Measurements from ENCODE around the gene ITGB3BP.
"Not testable (repeated sequence)": the region's sequence is repeated elsewhere in the genome, so short reads cannot be mapped to it uniquely, and the experiment has no call there.

Gene ITGB3BP

GRCh38 chr1:63501256-63501655, 21.8 kb downstream of the ITGB3BP start:
- no peak for DNase-seq

DNA sequence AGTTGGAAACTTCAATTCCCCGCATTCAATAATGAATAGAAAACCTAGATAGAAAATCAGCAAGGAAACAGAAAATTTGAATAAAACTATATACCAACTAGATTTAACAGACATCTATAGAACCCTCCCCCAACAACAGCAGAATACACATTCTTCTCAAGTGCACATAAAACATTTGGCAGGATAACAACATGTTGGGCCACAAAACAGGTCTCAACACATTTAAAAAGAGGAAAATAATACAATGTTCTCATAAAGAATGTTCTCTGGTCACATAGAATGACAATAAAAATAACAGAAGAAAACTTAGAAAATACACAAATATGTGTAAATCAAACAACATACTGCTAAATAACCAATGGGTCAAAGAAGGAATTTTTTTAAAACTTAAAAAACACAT, 24.9 kb downstream of the ITGB3BP start:
- DNase-seq = no peak

DNA sequence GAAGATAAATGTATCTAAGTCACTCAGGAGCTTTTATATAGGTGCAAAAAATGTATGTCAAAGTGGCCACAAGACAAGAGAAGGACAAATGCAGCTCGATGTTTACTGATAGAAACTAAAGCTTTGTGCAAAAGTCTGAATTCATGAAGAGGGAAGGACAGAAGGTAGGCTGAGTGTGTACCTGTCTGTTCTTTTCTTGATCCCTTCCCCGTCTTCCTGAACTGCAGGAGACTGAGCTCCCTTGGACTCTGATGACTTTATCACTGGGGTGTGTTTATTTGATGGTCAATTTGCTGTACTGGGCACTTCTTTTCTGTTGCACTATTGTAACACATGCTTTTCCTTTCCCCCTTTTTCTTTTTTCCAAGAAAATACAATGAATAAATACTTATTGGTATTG, 25.4 kb downstream of the ITGB3BP start:
- no peak for DNase-seq

DNA sequence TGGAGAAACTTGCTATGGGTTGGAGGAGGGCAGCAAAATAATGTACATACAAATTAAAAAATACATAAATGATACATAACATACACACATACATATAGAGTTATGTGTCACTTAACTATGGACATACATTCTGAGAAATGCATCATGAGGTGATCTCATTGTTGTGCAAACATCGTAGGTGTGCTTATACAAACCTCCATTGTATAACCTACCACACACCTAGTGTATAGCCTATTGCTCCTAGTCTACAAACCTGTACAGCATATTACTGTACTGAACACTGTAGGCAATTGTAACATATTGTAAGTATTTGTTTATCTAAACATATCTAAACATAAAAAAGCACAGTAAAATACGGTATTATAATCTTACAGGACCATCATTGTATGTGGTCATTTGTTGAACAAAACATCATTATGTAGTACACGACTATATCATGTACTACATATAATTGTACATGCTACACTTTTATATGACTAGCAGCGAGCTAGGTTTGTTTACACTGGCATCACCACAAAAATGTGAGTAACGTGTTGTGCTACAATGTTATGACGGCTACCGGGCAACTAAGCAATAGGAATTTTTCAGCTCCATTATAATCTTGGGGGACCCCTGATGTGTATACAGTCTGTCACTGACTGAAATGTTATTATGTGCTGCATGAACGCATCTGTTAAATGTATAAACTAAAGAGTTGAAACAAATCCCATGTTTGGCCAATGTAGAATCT, 35.5 kb downstream of the ITGB3BP start:
- no peak for DNase-seq

- DNase-seq = no peak
Observed at GRCh38 chr1:63486629-63487028, 36.4 kb downstream of the ITGB3BP start.

DNA sequence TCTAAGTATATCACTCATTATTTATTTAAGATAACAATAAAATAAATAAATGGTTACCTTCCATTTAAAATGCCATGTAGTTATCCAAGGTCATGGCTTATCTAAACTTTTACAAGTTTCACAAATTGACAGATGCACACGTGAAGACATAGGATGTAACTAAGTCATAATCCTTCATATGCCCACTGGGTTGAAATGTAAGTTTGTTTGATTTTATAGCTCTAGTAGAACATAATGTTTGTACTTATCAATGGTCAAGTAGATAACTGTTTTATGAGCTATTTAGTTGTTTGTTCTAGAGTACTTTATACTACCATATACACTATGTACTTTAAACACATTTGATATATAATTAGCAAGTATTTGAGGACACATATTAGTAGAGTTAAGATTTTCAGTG, 43.0 kb downstream of the ITGB3BP start:
- no peak for DNase-seq

DNA sequence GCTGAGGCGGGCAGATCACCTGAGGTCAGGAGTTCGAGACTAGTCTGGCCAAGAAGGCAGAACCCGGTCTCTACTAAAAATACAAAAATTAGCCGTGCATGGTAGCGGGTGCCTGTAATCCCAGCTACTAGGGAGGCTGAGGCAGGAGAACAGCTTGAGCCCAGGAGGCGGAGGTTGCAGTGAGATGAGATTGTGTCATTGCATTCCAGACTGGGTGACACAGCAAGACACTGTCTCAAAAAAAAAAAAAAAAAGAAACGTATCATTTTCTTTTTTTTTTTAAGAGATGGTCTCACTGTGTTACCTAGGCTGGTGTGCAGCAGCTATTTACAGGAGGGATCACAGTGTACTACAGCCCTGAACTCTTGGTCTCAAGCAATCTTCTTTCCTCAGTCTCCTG, 47.3 kb downstream of the ITGB3BP start:
- DNase-seq = no peak

GRCh38 chr1:63468683-63469082, 54.3 kb downstream of the ITGB3BP start:
- DNase-seq = not testable (repeated sequence)

- DNase-seq = no peak
Observed at GRCh38 chr1:63466759-63467158, 56.3 kb downstream of the ITGB3BP start.

DNA sequence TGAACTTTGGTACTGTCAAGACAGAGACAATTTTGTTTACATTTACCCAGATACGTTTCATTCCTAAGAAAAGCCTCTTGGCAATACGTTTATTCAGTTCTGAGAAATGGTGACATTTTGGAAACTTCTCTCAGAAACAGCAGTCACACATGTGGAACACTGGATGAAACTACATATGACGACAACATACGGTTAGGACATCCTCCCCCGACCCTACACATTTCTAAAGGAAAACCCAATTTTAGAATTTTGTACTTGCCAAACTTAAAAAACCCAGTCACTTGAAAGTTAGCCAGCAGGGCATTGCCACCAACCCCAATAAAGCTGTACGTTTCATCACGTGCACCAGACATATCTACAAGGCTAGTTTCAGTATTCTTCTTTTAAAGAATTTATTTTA, 56.8 kb downstream of the ITGB3BP start:
- no peak for DNase-seq

GRCh38 chr1:63463248-63463647, 59.8 kb downstream of the ITGB3BP start:
- no peak for DNase-seq

- DNase-seq = no peak
Observed at GRCh38 chr1:63461661-63462230, 61.3 kb downstream of the ITGB3BP start.

DNA sequence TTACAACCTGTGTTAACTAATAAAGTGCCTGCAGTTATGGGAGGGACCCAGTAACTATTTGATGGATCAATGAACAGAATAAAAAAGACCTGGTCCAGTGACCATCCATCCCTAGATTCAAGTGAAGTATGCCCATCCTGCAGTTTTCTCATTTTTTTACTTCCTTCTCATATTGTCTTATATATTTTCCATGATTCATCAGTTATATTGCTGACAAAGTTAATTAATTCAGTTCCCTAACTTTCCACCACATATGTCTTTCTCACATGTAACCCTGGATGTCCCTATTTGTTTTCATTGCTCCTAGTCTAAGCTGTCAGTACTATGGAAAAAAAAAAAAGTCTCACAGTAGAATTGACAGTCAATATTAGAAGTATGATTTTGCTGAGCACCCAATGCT, 64.3 kb downstream of the ITGB3BP start:
- no peak for DNase-seq

GRCh38 chr1:63454269-63454668, 68.8 kb downstream of the ITGB3BP start:
- DNase-seq = no peak

GRCh38 chr1:63453232-63453631, 69.8 kb downstream of the ITGB3BP start:
- DNase-seq = no peak

DNA sequence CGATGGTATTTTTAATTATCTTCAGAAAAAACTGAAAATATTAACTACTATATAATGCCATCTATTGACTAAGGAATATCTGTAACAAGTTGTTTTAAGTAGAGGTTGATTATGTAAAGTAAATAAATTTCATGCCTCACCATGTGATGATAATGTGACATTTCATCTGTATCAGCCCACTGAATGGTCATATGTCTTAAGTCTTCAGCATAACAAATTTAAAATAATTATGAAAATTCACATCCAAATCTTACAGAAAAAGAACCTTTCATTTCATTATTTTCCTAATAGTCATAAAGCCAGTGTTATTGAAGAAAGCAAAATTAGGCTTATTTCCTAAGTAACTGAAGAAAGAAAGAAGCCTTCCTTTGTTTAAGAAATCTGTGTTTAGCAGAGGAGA, 72.6 kb downstream of the ITGB3BP start:
- DNase-seq = no peak

GRCh38 chr1:63448731-63449246, 74.2 kb downstream of the ITGB3BP start:
- DNase-seq = no peak

DNA sequence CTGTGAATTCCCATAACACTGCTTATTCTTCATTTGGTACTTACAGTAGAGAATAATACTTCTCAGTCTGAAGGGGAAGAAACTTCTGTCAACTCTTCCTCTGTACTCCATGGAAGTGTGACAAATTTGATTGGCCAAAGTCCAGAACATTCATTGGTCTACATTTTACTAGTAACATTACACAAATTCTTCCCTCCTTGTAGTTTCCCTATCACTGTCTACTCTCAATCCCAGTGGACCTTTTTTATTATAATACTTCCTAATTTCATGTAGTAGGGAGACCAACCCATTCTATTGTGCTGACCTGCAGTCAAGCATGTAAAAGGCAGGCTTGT, 80.9 kb downstream of the ITGB3BP start:
- no peak for DNase-seq

DNA sequence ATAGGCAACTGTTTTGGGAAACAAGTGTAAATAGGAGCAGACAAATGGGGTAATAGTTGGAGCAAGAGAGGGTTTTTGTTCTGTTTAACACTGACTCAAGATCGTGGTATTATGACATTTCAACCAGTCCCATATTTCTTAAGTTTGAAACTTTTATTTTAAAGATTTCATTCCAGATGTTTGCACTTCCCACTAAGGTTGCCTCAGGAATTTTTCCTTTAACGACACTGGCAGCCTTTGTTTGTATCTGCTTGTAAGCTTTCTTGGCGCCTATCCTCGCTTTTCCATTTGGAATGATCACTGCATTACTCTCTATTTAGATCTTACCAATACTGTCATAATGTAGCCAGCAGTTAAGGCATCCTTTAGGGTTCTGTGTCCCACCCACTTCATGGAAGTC, 87.9 kb downstream of the ITGB3BP start:
- no peak for DNase-seq

DNA sequence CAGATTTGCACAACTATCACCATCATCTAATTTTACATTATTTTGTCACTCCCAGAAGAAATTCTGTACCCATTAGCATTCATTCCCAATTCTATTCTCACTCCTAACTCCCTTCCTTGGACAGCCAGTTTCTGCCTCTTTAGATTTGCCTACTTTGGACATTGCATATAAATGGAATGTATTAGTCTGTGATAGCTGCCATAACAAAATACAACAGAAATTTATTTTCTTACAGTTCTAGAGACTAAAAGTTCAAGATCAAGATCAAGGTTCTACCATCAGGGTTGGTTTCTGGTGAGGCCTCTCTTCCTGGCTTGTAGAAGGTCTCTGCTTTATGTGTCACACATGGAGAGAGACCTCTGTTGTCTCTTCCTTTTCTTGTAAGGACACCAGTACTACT, 93.7 kb downstream of the ITGB3BP start:
- DNase-seq = no peak

DNA sequence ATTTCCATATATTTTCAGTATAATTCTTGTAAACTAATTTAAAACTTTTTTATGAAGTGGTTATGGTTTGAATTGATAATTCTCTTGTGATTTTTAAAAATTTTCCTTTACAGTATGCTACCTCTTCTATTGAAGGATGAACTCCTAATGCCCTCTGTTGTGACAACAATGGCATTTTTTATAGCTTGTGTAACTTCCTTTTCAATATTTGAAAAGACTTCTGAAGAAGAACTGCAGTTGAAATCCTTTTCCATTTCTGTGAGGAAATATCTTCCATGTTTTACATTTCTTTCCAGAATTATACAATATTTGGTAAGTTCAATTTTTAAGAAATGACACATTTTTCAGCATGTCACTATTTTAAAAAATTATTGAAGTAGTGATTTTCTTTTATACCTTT, 94.2 kb downstream of the ITGB3BP start:
- DNase-seq = no peak

DNA sequence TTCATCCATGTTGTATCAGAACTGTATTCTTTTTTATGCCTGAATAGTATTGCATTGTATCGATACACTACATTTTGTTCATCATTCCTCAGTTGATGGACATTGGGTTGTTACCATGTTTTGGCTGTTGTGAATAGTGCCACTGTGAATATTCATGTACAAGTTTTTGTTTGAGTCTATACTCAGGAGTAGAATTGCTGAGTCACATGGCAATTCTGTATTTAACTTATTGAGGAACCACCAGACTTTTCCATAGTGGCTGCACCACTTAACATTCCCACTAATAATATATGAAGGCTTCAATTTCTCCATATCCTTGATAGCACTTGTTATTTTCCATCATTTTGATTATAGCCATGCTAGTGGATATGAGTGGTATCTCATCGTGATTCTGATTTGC, 99.4 kb downstream of the ITGB3BP start:
- DNase-seq = no peak

- DNase-seq = not testable (repeated sequence)
Observed at GRCh38 chr1:63420746-63421145, 102.3 kb downstream of the ITGB3BP start.

DNA sequence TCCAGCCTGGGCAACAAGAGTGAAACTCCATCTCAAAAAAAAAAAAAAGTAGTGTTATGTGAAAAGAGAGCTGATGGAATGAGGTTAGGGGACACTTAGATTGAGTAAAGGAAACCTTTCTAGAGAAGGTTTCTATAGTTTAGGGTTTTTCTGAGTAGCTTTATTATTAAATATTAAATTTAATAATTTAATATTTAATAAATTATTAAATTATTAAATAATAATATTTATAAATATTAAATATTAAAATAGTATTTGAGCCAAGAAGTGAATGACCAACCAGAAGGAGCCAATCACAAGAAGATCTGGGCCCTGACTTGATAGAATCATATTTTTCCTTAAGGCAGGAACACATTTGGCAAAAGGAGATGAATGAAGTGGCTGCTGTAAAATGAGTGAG, 104.9 kb downstream of the ITGB3BP start:
- no peak for DNase-seq

Measured in CD4-positive, alpha-beta T cell treated with Interleukin-12 subunit alpha and Interleukin-12 subunit beta, for 1 hour (primary cell).